HK-2 (cell line): ENCODE data around the gene MAD1L1.

ENCODE experiments used
- DNase-seq: peaks from one replicate; pipeline ENCODE4 v3.0.0-alpha.2; 2018; ENCODE audit not compliant: unreplicated experiment

MAD1L1 gene

GRCh38 chr7:2014391-2015241 lies 218.1 kb downstream of the MAD1L1 start:
- DNase-seq: no peak

GRCh38 chr7:2013381-2014311 lies 219.1 kb downstream of the MAD1L1 start:
- no peak for DNase-seq

GRCh38 chr7:2012981-2013380 lies 219.8 kb downstream of the MAD1L1 start:
- DNase-seq: no peak

GRCh38 chr7:2012044-2012900 lies 220.5 kb downstream of the MAD1L1 start:
- DNase-seq: no peak

- DNase-seq: no peak
Measured at GRCh38 chr7:2011266-2012043, 221.3 kb downstream of the MAD1L1 start.

GRCh38 chr7:2010551-2011265 lies 222.0 kb downstream of the MAD1L1 start:
- no peak for DNase-seq

GRCh38 chr7:2010101-2010500 lies 222.6 kb downstream of the MAD1L1 start:
- no peak for DNase-seq

- DNase-seq: no peak
Measured at GRCh38 chr7:2009541-2010001, 223.2 kb downstream of the MAD1L1 start.

- no peak for DNase-seq
Measured at GRCh38 chr7:2008936-2009540, 223.7 kb downstream of the MAD1L1 start.

GRCh38 chr7:2008101-2008935 lies 224.4 kb downstream of the MAD1L1 start:
- DNase-seq: no peak

GRCh38 chr7:2007551-2007950 lies 225.2 kb downstream of the MAD1L1 start:
- no peak for DNase-seq

GRCh38 chr7:2006921-2007381 lies 225.8 kb downstream of the MAD1L1 start:
- no peak for DNase-seq

- no peak for DNase-seq
Measured at GRCh38 chr7:2006231-2006771, 226.4 kb downstream of the MAD1L1 start.

GRCh38 chr7:2005786-2006185 lies 227.0 kb downstream of the MAD1L1 start:
- DNase-seq: no peak

GRCh38 chr7:2004841-2005725 lies 227.7 kb downstream of the MAD1L1 start:
- no peak for DNase-seq

- no peak for DNase-seq
Measured at GRCh38 chr7:2003931-2004812, 228.6 kb downstream of the MAD1L1 start.
